ENCODE measurements around the gene CNTN5. TPM values are rescaled to one million over a fixed set of nuclear protein-coding genes. Genes with fewer than 3 reads are reported as not detected.

The CNTN5 gene
- total and polyA plus RNA-seq, 10 of the 15 experiments (the other 5 are each of a cell fraction or from before 2014, with no cell fraction given) = 0.01 TPM; not detected in 9

GRCh38 chr11:100080821-100081220, 1060.1 kb downstream of the CNTN5 start:
- Histone ChIP-seq H3K4me1 (ENCODE audit: control insufficient read depth, insufficient read depth, low read length) (no peaks in the 10 kb centered on the region), H4K20me1 (ENCODE audit: control insufficient read depth, insufficient read depth) (no peaks in the 10 kb centered on the region), H2AFZ (ENCODE audit: control insufficient read depth, low read depth, low read length) (no peak overlapping the region), H3K4me3 (no peak overlapping the region), H3K79me2 (ENCODE audit: control insufficient read depth, insufficient read depth, low read length) (no peaks in the 10 kb centered on the region), H3K9me3 (replicated peaks; ENCODE audit: control insufficient read depth, insufficient read depth, low read length) (no peaks in the 10 kb centered on the region), H3K9ac (ENCODE audit: control insufficient read depth, insufficient read depth, low read length) (no peak overlapping the region), H3K27me3 (replicated peaks in 1 of 2; ENCODE audit: control insufficient read depth in 2 of 2, insufficient read depth in 2 of 2, low read length in 1 of 2) (no peaks in the 10 kb centered on the region), H3K36me3 (ENCODE audit: control insufficient read depth in 2 of 2, insufficient read depth in 2 of 2, low read length in 1 of 2) (no peaks in the 10 kb centered on the region), H3K27ac (ENCODE audit: control insufficient read depth, insufficient read depth) (no peak overlapping the region), H3K4me2 (ENCODE audit: control insufficient read depth, insufficient read depth) (no peak overlapping the region)
- BruUV-seq (replicated peaks) = no TSS peak
- TF ChIP-seq POU2F2 (IDR thresholded peaks at IDR 0.05; ENCODE audit: borderline replicate concordance, low read depth, low read length) (no peak), RCOR1 (conservative IDR thresholded peaks at IDR 0.05; ENCODE audit: low read depth, low read length) (no peak), ZNF622 (IDR thresholded peaks at IDR 0.05) (no peak), JUND (IDR thresholded peaks at IDR 0.05; ENCODE audit: low read depth, low read length) (no peak), SUZ12 (IDR thresholded peaks at IDR 0.05; ENCODE audit: unreplicated experiment) (no peak), ZZZ3 (IDR thresholded peaks at IDR 0.05; ENCODE audit: control insufficient read depth, insufficient read length, low read depth) (no peak)
- TF ChIP-seq, protein P1, sequence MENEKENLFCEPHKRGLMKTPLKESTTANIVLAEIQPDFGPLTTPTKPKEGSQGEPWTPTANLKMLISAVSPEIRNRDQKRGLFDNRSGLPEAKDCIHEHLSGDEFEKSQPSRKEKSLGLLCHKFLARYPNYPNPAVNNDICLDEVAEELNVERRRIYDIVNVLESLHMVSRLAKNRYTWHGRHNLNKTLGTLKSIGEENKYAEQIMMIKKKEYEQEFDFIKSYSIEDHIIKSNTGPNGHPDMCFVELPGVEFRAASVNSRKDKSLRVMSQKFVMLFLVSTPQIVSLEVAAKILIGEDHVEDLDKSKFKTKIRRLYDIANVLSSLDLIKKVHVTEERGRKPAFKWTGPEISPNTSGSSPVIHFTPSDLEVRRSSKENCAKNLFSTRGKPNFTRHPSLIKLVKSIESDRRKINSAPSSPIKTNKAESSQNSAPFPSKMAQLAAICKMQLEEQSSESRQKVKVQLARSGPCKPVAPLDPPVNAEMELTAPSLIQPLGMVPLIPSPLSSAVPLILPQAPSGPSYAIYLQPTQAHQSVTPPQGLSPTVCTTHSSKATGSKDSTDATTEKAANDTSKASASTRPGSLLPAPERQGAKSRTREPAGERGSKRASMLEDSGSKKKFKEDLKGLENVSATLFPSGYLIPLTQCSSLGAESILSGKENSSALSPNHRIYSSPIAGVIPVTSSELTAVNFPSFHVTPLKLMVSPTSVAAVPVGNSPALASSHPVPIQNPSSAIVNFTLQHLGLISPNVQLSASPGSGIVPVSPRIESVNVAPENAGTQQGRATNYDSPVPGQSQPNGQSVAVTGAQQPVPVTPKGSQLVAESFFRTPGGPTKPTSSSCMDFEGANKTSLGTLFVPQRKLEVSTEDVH (IDR thresholded peaks at IDR 0.05; ENCODE audit: low read depth, partially characterized antibody) = no peak
- TF ChIP-seq, protein P2, sequence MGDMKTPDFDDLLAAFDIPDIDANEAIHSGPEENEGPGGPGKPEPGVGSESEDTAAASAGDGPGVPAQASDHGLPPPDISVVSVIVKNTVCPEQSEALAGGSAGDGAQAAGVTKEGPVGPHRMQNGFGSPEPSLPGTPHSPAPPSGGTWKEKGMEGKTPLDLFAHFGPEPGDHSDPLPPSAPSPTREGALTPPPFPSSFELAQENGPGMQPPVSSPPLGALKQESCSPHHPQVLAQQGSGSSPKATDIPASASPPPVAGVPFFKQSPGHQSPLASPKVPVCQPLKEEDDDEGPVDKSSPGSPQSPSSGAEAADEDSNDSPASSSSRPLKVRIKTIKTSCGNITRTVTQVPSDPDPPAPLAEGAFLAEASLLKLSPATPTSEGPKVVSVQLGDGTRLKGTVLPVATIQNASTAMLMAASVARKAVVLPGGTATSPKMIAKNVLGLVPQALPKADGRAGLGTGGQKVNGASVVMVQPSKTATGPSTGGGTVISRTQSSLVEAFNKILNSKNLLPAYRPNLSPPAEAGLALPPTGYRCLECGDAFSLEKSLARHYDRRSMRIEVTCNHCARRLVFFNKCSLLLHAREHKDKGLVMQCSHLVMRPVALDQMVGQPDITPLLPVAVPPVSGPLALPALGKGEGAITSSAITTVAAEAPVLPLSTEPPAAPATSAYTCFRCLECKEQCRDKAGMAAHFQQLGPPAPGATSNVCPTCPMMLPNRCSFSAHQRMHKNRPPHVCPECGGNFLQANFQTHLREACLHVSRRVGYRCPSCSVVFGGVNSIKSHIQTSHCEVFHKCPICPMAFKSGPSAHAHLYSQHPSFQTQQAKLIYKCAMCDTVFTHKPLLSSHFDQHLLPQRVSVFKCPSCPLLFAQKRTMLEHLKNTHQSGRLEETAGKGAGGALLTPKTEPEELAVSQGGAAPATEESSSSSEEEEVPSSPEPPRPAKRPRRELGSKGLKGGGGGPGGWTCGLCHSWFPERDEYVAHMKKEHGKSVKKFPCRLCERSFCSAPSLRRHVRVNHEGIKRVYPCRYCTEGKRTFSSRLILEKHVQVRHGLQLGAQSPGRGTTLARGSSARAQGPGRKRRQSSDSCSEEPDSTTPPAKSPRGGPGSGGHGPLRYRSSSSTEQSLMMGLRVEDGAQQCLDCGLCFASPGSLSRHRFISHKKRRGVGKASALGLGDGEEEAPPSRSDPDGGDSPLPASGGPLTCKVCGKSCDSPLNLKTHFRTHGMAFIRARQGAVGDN (IDR thresholded peaks at IDR 0.05) = no peak
- ATAC-seq (no peak), DNase-seq (ENCODE audit: low read depth, low spot score) (no peak), FAIRE-seq (no peak)
- POLR2A ChIA-PET = no interaction called here
- RAD21 ChIA-PET (ENCODE audit: unreplicated experiment) = no interaction called here
- SMC1A ChIA-PET (ENCODE audit: uncharacterized antibody, unreplicated experiment) = interaction anchor here (2.3 kb wide), 1 partner anchor 12 kb away, joined by 6 read pairs; no protein-coding TSS in a partner anchor
- CTCF ChIA-PET = no interaction called here
- in situ Hi-C loops (cut with MboI) (no loop called here), intact Hi-C loops (cut with micrococcal nuclease; ENCODE audit: unreplicated experiment) (no loop called here)
